Measurements from ENCODE around the gene ARHGAP26. TPM values are rescaled to one million over a fixed set of nuclear protein-coding genes. Genes with fewer than 3 reads are reported as not detected.

Gene ARHGAP26
- total RNA-seq, 1 donor from 2014 or later = 8.9 TPM

DNA sequence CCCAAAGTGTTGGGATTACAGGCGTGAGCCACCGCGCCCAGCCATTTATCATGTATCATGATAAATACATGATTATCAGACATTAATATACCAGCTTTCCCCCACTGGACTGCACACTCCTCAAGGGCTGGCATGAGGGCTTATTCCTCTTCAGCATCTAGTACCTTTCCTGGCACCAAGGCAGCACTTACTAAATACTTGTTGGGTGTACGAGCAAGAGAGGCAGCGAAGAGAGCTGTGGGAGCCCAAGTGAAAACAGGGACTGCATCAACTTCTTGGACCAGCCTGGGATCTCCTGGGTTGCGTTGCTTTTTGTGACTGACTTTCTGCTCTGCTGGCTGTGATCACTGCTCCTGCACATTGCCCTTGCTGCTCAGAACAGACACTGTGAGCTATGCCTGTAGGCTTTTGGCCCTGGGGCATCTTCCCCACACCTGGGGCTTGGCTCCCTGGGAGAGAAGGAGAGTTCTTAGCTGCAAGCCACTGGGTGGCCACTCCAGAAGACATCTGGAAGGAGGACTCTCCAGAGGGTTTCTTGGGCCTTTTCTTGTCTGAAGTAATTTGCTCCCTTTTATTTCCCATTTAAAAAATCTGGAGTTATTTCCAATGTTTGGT lies 409.1 kb downstream of the ARHGAP26 start:
- Mint-ChIP-seq H3K27me3 (ENCODE audit: low read depth) (no peaks in the 10 kb centered on the region), H3K9me3 (no peaks in the 10 kb centered on the region), H3K4me1 (peaks cover 7% of the 10 kb centered on the region), H3K36me3 (no peaks in the 10 kb centered on the region), H3K27ac (no peak overlapping the region), H3K4me3 (no peak overlapping the region)
- no peak for DNase-seq (ENCODE audit: low spot score in 2 of 2, unreplicated experiment in 2 of 2)
- TF ChIP-seq, protein P1, sequence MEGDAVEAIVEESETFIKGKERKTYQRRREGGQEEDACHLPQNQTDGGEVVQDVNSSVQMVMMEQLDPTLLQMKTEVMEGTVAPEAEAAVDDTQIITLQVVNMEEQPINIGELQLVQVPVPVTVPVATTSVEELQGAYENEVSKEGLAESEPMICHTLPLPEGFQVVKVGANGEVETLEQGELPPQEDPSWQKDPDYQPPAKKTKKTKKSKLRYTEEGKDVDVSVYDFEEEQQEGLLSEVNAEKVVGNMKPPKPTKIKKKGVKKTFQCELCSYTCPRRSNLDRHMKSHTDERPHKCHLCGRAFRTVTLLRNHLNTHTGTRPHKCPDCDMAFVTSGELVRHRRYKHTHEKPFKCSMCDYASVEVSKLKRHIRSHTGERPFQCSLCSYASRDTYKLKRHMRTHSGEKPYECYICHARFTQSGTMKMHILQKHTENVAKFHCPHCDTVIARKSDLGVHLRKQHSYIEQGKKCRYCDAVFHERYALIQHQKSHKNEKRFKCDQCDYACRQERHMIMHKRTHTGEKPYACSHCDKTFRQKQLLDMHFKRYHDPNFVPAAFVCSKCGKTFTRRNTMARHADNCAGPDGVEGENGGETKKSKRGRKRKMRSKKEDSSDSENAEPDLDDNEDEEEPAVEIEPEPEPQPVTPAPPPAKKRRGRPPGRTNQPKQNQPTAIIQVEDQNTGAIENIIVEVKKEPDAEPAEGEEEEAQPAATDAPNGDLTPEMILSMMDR (IDR thresholded peaks at IDR 0.05; ENCODE audit: unreplicated experiment) = no peak

DNA sequence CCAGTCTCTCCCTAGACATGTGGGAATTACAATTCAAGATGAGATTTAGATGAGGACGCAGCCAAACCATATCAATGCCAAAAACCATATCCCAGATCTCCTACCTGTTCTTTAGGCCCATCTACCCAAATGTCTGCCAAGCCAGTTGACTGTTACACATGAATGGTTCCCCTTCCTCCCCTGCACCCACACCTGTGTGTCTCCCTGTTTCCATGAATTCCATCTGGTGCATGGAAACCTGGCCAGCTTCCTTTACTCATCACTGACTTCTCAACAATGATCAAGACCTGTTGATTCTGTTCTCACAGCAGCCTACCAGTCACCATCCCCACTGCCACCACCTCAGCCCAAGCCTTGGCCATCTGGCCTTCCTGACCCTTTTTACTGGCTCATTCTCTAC lies 410.6 kb downstream of the ARHGAP26 start:
- Mint-ChIP-seq H3K27me3 (ENCODE audit: low read depth) (no peaks in the 10 kb centered on the region), H3K36me3 (no peaks in the 10 kb centered on the region), H3K27ac (no peak overlapping the region), H3K9me3 (no peaks in the 10 kb centered on the region), H3K4me1 (peaks cover 6% of the 10 kb centered on the region), H3K4me3 (no peak overlapping the region)
- TF ChIP-seq, protein P1 (IDR thresholded peaks at IDR 0.05; ENCODE audit: unreplicated experiment) = no peak
- DNase-seq (ENCODE audit: low spot score in 2 of 2, unreplicated experiment in 2 of 2) = no peak

DNA sequence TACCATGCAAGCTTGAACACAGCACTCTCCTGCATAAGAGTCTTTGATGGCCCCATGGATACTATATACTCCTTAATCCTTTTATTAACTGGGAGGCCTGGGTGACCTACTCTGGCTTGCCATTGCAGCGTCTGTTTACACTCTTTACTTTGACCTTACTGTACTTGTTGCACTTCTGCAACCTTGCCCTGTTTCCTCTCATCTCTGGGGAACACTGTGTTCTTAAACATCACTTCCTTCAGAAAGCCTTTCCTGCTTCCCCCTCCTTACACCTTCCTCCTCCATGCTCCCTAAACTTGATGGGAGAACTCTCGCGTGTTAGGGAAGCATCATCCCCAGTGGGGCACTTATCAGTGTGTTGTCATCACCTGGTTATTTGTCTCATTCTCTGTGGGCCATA lies 411.0 kb downstream of the ARHGAP26 start:
- no peaks in the 10 kb centered on the region for H3K27me3 Mint-ChIP-seq (ENCODE audit: low read depth)
- no peak for DNase-seq (ENCODE audit: low spot score in 2 of 2, unreplicated experiment in 2 of 2)
- H3K4me1 Mint-ChIP-seq = peaks cover 6% of the 10 kb centered on the region

DNA sequence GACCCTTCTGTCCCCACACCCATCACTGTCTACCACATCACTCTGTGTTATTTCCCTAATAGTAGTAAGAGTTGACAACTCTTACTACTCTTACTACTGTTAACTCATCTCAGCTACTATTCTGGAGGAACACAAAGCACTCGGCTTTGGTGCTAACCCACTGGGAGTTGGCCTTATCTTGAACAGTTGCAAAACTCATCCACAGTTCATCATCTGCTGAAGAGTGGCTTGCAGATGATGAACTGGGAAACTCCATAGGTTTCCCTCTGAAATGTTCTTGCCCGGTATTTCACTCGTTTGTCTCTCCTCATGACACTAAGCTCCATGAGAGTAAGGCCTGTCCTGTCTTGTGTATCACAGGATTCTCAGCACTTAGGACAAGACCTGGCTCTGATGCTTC lies 411.9 kb downstream of the ARHGAP26 start:
- TF ChIP-seq, protein P1 (IDR thresholded peaks at IDR 0.05; ENCODE audit: unreplicated experiment) = no peak
- no peaks in the 10 kb centered on the region for H3K36me3 Mint-ChIP-seq
- no peak for DNase-seq (ENCODE audit: low spot score in 2 of 2, unreplicated experiment in 2 of 2)
- no peak overlapping the region for H3K4me3 Mint-ChIP-seq
- no peak overlapping the region for H3K27ac Mint-ChIP-seq
- peaks cover 6% of the 10 kb centered on the region for H3K4me1 Mint-ChIP-seq
- H3K27me3 Mint-ChIP-seq (ENCODE audit: low read depth) = no peaks in the 10 kb centered on the region
- H3K9me3 Mint-ChIP-seq = no peaks in the 10 kb centered on the region

More for the DNA sequence above, 411.0 kb downstream of the ARHGAP26 start:
- no peaks in the 10 kb centered on the region for H3K36me3 Mint-ChIP-seq
- no peak overlapping the region for H3K4me3 Mint-ChIP-seq
- no peak overlapping the region for H3K27ac Mint-ChIP-seq
- TF ChIP-seq, protein P1 (IDR thresholded peaks at IDR 0.05; ENCODE audit: unreplicated experiment) = no peak
- H3K9me3 Mint-ChIP-seq = no peaks in the 10 kb centered on the region

DNA sequence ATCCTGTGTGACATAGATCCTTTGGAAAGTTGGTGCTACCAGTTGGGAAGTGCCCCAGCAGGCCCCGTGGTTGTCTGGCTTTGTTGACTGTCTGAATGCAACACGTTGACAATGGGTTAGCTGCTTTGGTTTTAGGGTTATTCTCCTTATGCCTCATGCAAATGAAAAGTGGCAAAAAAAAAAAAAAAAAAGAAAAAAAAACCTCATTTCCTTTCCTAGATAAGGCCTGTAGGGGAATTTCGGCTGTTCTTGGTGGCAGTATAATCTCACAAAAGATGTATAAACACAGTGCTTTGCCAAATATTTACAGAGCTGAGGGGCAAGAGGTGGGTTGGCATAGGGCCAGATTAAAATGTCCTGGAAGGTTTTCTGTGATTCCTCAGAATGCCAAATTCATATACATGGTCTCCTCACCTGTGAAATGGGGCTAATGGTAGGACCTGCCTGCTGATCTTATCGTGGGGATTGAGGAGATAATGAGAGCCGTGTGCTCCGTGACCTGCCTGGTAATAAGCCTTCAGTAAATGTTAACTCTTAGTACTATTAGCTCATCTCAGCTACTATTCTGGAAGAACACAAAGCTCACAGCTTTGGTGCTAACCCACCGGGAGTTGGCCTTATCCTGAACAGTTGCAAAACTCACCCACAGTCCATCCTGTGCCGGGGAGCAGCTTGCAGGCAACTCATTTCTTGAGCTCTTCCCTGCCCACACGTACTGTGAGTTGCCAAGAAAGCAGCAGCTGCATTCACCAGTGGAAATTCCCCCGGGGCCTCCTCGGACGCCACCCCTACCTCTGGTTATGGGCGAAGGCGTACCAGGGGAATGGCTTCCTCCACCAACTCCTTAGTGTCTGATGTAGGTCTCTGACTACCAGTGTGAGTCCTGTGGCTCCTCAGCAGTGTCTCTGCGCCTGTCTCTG lies 413.0 kb downstream of the ARHGAP26 start:
- Mint-ChIP-seq H3K4me1 (peaks cover 10% of the 10 kb centered on the region), H3K9me3 (no peaks in the 10 kb centered on the region), H3K4me3 (no peak overlapping the region), H3K27me3 (ENCODE audit: low read depth) (no peaks in the 10 kb centered on the region), H3K36me3 (no peaks in the 10 kb centered on the region), H3K27ac (no peak overlapping the region)
- DNase-seq (ENCODE audit: low spot score in 2 of 2, unreplicated experiment in 2 of 2) = no peak
- TF ChIP-seq, protein P1 (IDR thresholded peaks at IDR 0.05; ENCODE audit: unreplicated experiment) = no peak

All from mesothelial cell of epicardium (in vitro differentiated cells).